Stimulated activated CD4-positive, alpha-beta T cell treated with anti-CD3 and anti-CD28 coated beads, TNF-alpha, amount 100 ng/mL, for 4 hours (primary cell): ENCODE data around the gene TTN.
"Not testable (repeated sequence)": the region's sequence is repeated elsewhere in the genome, so short reads cannot be mapped to it uniquely, and the experiment has no call there.

ENCODE experiments used
- DNase-seq, 3 experiments: peaks; one replicate each; pipeline ENCODE4 v3.0.0-alpha.2; 2020; ENCODE audit warnings: low read depth in 3 of 3

The TTN gene

DNA sequence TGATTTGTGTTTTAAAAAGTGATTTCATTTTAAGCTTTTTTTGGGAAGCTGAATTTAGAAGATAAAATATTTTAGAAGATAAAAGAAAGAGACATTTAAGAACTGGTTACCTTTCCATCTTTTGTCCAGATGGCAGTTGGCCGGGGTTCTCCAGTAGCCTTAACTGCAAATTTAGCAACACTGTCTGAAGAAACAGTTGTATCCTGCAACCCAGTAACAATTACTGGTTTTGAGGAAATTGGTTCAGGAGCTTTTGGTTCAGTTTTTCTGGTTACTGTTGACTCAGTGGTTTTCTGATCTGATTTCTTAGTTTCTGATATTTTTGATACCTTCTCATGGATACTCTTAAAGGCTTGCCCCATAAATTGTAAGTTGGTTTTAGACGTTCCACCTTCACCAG, 277.1 kb downstream of the TTN start:
- no peak for DNase-seq

DNA sequence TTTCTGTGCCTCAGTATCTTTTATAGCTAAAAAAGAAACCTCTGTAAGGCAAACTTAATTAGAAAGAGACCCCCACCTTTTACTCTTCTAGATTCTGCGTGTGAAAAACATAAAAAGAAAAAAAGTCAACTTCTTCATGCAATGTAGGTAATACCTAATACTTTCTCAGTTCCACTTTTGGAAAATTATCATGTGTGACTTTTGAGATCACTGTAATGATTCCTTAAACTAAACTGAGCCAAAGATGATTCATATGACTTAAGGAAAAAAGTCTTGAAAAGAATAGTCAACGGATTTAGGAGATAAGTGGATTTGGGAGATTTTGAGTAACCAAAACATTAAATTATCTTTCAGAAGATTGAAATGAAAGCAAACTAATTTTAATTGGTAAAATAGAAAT, 278.0 kb downstream of the TTN start:
- DNase-seq = no peak

DNA sequence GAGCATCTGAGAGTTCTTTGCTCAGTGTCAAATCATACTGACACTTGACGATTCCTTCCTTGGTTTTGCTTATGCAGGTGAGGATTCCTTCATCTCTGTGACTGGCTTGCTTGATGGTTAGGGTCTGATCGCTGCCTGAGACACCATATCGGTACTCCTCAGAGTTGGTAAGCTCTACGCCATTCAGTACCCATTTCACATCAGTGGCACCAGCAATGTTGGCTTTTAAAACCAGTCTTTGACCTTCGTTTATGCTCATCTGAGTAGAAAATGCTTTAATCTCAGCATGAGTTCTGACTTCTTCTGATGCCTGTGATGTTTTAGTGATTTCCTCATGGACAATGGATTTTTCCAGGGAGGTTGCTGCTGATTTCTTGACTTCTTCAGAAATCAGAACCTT, 278.6 kb downstream of the TTN start:
- DNase-seq = no peak

DNA sequence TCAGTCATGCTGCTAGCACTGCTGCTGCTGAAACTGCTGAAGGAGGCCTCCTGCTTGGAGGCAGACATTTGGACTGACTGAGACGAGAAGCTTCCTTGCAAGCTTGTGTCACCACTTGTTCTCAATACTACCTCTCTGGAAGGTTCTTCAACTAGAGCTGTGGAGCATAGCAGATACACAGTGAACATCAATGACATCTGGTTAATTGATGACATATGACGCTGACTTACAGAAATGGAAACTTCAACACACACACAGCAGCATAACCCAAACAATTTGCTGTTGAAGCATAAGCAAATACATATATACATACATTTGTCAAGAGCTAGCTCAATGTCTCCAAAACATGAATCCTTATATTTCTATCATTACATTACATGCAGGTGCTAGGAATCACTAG, 279.6 kb downstream of the TTN start:
- DNase-seq = no peak

DNA sequence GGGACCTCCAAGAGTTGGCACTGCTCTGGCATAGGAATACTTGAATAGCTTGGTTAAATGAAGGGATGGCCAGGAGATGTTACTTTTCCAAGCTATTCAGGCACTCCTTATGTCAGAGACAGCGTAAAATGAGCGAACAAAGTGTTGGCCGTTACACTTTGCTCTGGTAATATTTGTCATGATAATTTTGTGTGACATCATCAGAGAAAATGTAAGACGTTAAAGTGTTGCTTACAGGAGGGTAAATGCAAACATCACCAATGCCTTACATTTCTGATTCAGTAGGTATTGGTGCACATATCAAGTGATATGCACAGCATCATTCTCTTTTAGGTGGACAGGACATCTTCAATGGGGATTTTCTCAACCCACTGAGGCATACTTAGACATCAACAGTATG, 281.0 kb downstream of the TTN start:
- DNase-seq = no peak

DNA sequence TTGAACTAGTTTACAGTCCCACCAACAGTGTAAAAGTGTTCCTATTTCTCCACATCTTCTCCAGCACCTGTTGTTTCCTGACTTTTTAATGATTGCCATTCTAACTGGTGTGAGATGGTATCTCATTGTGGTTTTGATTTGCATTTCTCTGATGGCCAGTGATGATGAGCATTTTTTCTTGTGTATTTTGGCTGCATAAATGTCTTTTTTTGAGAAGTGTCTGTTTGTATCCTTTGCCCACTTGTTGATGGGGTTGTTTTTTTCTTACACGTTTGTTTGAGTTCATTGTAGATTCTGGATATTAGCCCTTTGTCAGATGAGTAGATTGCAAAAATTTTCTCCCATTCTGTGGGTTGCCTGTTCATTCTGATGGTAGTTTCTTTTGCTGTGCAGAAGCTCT, 281.8 kb downstream of the TTN start:
- not testable (repeated sequence) for DNase-seq

DNA sequence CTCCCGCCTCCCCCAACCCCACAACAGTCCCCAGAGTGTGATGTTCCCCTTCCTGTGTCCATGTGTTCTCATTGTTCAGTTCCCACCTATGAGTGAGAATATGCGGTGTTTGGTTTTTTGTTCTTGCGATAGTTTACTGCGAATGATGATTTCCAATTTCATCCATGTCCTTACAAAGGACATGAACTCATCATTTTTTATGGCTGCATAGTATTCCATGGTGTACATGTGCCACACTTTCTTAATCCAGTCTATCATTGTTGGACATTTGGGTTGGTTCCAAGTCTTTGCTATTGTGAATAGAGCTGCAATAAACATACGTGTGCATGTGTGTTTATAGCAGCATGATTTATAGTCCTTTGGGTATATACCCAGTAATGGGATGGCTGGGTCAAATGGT, 282.2 kb downstream of the TTN start:
- not testable (repeated sequence) for DNase-seq

DNA sequence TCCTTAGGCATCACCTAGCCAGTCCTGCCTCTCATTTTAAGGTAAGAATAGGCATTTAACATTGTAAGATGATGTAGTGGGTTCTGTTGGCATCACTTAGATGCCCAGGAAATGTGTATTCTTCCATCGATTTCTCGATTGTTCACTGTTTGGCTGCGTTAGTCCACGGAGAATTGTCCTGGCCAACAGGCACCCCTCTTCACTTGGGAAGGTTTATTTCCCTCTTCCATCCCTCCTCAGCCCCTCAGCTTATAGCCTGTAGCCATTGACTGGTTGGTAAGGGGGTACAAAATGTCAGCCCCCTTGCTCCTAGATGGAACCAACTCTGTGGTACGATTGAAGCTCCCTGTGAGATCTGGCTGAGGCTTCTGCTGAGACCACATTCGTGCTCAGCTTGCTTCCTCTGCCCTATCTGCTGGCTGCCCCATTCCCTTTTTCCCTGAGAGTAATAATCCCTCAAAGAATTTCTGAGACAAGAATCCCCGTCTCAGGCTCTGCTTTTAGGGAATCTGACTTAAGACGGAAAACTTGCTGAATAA, 283.6 kb downstream of the TTN start:
- DNase-seq = no peak

DNA sequence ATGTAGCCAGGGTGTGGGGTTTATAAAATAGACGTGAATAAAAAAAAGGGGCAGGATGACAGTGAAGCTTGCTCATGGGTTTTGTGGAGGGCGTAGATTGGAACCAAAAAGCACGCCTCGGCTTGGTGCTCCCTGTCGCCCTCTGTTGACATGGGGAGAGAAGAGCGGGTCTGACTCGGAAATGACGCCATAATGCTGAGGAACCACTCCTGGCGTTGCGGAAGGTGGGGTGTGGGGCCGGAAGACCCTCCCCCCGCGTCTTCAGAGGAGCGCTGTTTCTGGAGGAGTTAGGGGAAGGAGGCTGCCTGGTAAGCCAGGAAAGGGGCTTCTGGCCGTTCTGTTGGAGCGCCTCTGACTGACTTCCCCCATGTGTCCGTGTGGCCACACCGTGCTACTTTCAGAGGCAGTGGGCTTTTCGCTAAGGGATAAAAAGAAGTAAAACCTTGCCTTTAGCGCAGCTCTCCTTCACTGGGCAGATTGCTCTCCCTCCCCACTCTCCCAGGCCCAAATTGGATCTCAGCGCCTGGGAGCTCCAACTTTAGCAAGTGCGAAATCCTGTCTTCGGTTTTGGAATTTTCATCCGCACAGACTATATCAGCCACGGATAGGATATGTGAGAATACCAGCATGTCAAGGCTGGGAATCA, 284.1 kb downstream of the TTN start:
- DNase-seq = peak; percentile 52 to 68 (median 66)

DNA sequence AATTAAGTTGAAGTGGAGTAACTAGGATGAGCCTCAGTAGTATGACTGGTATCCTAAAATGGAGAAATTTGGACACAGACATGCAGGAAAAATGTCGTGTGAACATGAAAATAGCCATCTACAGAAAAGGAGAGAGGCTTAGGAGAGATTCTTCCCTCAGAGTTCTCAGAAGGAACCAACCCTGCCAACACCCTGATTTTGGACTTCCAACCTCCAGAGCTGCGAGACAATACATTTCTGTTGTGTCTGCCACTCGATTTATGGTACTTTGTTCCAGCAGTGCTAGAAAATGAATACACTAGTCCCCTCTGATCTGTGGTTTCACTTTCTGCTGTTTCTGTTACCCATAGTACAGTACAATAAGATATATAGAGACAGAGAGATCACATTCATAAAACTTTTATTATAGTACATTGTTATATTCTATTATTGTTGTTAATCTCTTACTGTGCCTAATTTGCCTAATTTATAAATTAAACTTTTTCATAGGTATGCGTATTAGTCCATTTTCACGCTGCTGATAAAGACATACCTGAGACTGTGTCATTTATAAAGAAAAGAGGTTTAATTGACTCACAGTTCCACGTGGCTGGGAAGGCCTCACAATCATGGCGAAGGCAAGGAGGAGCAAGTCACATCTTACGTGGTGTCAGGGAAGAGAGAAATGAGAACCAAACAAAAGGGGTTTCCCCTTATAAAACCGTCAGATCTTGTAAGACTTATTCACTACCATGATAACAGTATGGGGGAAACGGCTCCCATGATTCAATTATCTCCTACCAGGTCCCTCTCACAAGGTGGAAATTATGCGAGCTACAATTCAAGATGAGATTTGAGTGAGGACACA, 285.7 kb downstream of the TTN start:
- no peak for DNase-seq

DNA sequence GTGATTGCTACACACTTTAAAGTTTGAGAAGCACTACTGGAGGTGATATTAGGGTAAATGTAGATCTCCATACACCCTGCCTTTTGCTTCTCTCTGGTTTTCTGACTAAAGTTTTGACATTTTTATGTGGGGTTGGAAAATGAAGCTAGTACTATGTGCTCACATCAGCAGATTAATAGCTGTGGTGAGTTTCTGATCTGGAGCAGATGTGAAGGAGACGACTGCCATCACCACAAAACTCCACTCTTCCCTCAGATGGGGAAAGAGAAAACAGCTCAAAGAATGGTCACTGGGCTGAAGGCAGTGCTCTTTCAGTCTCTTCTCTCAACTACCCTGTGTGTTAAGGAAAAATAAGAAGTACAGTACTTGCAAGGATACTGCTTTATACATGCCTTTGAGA, 289.7 kb downstream of the TTN start:
- no peak for DNase-seq

DNA sequence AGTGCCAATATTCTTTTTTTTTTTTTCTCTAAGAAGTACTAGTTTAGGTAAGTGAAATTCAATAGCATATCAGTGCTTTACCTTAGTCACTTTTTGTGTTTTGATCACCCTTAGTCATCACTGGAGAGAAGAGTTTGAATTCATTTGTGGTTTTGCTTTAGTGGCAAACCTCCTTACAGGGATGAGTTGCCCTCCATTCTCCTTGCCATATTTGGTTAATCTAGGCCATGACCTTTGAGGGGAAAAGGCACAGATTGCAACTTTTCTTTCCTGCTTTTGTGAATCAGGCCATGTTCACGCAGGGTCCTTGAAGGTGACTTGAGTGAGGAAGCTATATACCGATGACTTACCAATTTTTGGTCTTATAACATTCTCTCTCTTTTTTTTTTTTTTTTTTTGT, 292.6 kb downstream of the TTN start:
- DNase-seq = peak in 1 of 3 experiments; percentile 5

DNA sequence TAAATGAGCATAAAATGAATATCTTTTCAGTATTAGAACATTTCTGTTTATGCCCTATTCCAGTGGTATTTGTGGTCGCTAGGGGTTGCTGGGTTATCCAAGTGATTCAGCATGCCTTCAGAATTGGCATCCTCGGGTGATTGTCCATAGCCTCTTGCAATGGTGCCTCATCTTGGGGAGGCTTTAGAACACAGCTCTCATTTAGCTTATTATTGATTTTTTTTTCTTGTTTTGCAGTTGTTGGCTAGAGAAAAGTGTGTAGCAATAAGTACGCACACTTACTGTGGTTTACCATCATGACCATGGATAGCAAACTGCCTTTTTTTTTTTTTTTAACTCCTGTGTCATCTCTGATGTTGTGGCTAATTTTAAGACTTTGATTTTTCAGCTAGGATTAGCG, 293.3 kb downstream of the TTN start:
- no peak for DNase-seq

DNA sequence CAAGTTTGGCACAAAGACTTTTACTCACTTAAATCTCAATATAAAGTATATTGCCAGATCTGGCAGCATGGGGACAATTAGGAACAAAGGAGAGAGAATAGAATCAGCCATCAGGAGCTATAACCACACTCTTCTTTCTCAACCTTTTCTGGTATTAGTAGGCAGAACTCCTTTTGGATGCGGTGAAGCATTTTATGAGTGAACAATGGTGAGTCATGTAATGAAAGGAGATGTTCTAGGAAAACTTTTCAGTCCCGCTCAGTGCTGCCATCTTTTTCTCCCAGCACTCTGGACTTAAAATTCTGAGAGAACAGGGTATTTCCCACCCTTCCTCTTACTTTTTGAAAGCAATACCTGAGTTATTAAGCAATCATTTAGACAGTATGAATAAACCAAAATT, 294.7 kb downstream of the TTN start:
- no peak for DNase-seq

DNA sequence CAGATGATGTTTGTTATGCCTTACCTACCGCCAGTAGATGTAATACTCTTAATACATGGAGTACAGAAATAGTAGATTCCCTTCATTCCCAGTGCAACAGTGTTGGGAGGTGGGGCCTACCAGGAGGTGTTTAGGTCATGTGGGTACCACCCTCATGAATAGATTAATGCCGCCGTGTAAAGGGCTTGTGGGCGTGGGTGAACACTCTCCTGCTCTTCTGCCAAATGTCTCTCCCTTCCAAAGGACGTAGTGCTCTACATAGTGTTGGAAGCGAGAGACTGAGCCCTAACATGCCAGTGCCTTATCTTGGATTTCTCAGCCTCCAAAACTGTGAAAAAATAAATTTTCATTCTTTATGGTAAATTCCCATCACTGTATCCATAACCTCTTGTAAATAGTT, 296.8 kb downstream of the TTN start:
- no peak for DNase-seq

DNA sequence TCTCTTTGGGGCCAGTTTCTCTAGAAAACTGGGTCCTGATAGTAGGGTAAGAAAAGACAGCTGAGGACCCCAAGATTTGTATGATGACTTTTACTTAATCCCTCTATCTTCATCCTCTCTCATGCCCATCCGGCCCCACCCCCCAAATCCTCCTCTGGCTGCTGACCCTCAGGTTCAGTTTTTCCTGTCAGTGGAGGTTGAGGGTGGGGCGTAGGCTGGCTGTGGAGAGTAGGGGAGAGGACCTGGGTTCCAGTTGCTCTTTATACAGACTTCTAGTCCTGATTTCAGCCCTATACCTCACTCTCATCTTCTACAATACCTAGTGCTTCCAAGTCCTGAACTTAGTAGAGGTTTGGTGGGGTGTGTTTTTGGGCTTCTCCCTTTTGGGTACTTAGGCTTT, 298.6 kb downstream of the TTN start:
- DNase-seq = no peak

DNA sequence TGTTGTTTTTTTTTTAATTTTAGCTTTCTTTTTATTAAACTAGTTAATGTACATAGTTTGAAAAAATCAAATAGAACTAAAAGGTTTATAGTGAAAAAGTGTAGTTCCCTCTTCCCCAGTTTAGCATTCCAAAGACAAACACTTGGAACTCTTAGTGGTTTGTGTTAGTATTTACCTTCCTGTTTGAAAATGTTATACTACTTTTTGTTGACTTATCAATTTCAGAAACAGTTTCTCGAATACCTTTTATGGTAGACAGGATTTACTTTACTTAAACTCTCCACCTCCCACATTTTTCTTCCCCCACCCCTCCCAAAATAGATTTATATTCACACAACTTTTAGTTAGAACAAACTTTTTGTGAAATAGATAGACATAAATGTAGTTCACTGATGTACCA, 300.3 kb downstream of the TTN start:
- DNase-seq = no peak

DNA sequence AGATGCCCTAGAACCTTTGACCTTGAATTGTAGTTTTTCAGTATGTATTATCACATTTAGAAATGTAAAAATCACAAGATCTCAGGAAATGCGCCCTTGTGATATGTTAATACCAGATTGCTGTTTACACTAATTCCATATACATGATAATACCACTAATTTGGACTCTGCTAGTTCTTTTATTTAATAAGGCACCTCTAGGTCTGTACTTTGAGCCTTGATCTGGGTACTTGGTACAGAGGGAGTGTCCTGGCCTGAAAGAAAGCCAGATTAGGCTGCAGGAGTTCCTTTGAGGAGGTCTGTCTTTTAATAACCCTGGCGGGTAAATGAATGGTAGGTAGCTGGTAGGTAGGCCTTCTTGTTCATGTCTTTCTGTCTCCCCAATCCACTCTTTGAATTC, 300.7 kb downstream of the TTN start:
- no peak for DNase-seq

DNA sequence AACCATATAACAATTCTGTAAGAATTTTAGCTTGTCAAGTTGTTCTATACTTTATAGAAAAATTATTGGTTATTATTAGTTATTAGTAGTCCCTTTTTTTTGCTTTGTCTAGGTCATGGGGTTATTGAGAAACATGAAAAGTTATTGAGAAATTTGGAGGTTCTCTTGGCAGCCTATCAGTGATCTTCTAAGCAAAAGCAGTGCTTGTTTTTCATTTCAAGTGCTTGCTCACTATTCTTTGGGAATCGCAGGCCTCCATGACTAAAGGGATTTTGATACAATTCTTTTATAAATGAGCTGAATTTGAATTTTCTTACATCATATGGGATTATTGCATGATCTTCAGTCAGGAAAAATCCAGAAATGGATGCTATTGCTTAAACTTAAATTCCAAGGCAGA, 301.1 kb downstream of the TTN start:
- DNase-seq = no peak

DNA sequence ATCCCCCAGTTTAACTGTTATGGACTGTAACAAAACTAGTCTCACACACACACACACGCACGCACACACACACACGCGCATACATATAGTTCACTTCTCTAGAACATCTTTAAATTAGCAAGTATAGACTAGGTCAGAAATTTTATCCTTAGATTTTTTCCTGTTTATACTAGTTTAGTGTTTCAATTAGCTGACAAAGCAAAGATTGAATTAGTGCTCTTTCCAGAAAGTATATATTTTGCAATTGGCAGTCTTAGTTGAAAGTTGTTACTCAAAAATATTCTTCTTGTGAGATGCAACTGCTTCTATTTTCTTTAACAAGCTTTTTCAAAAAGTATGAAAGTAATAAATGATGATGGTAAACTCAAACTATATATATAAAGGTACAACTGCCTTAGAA, 304.5 kb downstream of the TTN start:
- no peak for DNase-seq

DNA sequence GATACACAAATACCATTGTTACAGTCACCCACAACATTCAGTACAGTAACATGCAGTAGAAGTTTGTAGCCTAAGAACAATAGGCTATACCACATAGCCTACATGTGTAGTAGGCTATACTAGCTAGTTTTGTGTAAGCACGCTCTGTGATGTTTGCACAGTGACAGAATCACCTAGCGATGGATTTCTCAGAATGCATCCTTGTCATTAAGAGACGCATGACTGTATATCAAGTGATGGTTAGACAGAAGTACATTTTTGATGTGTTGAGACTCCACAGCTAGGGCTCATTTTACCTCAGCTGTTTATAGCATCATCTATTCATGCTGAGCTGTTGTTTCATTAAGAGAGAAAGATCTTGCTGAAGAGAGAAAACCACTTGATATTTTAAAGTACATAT, 307.6 kb downstream of the TTN start:
- DNase-seq = no peak

DNA sequence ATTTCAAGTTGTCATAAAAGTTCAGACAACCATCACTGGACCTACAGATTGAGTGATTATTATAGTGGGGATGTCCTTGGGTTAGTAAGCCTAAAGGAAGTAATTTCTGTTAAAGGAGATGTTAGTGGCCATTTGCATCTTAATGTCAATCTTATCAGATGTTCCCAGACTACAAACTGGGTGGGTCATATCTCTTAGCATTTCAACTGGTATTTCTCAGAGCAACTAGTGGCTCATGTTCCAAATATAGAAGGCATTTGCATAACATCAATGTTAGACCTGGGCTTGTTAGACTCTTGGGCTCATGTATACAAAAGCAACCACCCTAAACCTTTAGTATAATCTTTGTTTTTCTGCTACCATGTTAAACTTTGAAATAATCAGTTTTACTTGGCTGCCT, 309.1 kb downstream of the TTN start:
- no peak for DNase-seq

DNA sequence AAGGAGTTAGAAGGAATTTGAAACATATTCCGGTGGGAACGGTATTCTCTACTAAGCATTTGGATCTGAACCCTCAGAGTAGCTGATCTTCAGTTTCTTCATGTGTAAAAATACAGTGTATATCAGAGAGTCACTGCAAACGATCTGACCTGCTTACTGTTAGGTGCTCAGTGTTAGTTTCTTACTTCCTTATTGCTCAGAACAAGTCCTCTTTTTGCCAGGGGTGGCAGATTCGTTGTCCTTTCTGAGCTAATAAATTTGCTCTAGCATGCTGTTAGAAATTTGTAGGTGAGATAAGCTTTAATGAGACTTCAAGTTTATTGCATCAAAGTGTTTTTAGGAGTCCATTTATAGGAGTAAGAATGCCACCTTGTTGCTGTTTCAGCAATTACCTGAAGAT, 311.2 kb downstream of the TTN start:
- DNase-seq = no peak
